Epithelial cell of esophagus (primary cell): Measurements from ENCODE around the gene GNAI2.

Source experiments
- DNase-seq: peaks from one replicate; pipeline ENCODE4 v3.0.0; 2010; ENCODE audit warnings: low read depth
- H3K4me3 ChIP-seq: 2 replicates; pipeline ENCODE4 v1.5.1; 2011; ENCODE audit warnings: mild to moderate bottlenecking, low read length, control low read depth
- TF ChIP-seq, protein P1 (sequence below): IDR thresholded peaks from 2 replicates; pipeline ENCODE4 v1.5.1; 2011; ENCODE audit warnings: low read depth, mild to moderate bottlenecking, low read length, control low read depth, inconsistent platforms; ENCODE audit not compliant: insufficient read depth; ENCODE audit errors: missing control alignments

GNAI2 gene

DNA sequence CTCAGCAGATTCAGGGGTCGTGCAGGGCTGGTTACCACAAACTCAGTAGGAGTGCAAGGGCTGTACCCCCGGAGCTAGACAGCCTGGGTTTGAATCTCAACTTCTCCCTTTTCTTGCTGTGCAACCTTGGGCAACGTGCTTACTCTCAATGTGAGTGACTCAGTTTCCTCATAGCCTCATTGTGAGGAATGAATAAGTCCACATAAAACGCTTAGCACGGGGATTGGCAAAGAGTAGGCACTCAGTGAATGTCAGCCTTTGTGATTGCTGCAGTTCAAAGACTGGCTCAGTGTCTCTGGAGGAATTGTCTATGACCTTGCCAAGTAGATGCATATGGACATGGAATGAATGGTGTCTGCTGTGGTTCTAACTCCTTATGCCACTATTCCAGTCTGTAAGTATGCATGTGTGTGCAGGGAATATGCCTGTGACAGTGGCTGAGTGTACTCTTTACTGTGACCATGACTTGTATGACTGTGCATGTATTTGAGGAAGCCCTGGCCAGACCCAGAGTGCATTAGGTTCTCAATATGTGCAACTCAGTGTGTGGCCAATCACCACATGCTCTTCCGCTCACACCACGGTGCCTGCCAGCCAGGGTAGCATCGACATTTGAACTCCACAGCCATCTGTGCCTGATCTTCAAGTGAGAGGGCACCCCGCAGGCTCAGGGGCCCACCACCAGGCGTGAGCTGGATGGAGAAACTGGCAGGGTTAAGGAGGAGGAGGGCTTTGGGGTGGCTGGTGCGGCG lies 64.1 kb downstream of the GNAI2 start:
- peak; percentile 92 for DNase-seq
- TF ChIP-seq, protein P1, sequence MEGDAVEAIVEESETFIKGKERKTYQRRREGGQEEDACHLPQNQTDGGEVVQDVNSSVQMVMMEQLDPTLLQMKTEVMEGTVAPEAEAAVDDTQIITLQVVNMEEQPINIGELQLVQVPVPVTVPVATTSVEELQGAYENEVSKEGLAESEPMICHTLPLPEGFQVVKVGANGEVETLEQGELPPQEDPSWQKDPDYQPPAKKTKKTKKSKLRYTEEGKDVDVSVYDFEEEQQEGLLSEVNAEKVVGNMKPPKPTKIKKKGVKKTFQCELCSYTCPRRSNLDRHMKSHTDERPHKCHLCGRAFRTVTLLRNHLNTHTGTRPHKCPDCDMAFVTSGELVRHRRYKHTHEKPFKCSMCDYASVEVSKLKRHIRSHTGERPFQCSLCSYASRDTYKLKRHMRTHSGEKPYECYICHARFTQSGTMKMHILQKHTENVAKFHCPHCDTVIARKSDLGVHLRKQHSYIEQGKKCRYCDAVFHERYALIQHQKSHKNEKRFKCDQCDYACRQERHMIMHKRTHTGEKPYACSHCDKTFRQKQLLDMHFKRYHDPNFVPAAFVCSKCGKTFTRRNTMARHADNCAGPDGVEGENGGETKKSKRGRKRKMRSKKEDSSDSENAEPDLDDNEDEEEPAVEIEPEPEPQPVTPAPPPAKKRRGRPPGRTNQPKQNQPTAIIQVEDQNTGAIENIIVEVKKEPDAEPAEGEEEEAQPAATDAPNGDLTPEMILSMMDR = no peak
- peak overlapping the region; percentile 39 for H3K4me3 ChIP-seq

DNA sequence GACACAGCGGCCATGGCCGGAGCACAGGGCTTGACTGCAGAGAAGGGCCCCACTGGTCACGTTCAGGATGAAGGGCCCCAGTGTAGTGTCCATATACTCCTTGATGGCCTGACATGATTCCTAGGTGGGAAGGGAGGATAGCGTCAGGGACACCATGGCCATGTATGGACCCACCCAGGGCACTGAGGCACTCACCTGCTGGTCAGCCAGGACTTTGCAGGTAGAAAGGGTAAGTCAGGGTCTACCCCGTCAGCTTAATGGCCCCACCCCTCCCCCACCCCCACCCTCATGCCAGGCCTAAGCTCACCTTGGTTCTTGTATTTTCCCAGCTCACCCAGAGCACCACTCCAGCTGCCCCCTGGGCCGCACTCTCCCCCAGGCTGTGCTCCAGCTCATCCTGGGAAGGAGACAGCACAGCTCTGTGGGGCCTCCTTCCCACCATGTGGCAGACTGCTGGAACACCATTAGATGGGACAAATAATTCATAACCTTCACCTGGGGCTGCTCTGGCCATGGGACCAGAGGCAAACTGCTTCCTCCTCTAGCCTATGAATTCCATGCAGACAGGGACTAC lies 64.8 kb downstream of the GNAI2 start:
- TF ChIP-seq, protein P1 = no peak
- DNase-seq = no peak
- no peak overlapping the region for H3K4me3 ChIP-seq

DNA sequence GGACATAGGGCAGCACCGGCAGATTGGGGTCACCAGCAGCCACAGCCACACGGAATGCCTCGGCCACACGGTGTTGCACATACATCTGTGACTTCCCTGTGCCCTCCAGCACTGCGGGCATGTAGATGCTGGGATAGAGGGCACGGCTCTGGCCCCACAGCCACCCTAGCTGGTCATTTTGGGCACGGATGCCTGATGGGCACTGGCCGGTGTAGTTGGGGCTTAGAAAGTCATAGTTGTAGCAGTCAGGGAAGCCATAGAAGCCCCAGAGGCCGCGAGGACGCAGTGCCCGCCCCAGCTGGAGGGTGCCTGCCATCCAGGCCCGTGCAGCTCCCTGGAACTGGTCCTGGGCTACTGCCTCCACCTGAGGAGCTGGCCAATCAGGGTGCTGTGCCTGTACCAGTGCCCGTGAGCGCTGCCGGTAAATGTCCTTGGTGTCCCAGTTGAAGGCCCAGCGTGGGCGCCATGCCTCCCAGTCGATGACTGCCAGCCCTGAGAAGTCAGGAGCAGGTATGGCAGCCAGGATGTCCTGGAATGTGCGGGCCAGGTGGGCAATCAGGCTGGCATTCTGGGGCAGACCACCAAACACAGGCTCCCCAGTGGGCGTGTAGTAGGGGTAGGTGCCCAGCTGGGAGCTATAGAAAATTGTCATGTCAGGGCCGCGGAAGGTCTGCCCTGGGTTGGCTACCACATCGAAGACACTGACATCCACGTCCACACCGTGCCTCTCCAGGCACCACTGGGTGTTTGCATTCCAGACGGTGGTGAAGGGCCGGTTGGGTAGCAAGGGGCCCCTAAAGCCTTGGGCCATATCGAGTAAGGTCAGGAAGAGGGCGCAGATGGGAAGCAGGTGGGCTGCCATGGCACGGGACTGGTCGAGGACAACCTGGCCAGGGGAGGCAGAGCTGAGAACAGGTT lies 66.3 kb downstream of the GNAI2 start:
- TF ChIP-seq, protein P1 = no peak
- H3K4me3 ChIP-seq = no peak overlapping the region
- DNase-seq = no peak

DNA sequence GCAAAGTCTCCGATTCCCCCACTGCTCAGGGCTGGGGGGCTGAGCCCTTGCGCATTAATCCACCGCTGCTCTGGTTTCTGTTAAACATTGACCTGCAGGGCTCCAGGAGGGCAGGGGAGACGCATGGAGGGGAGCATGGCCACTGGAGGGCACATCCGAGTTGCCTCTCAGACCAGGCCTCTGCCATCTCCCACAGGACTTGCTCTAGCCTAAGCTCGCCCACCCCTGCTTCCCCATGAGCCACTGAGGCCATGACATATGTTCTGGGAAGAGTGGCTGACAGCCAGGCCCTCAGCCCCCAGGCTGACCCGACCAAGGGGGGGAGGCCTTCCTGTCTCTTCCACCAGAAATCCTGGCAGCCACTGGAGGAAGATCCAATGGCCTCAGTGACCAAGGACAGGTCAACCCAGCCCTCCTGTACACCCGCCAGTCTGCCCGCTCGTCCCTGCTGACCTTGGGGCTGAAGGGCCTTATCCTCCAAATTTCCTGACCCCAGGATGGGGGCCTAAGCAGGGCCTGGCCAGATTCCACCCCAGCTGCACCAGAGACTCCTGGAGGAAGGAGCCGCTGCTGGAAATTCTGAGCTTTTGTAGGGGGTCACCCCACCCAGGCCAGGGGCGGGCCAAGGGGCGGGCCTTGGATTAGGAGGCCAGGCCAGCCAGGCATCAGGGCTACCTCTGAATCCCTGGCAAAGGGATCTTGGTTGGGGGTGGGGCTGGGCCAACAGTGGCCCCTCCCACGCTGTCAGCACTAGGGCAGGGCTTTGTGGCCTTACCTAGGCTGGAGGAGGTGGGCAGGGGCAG lies 67.2 kb downstream of the GNAI2 start, which contains the start of gene HYAL1:
Gene HYAL1, minus strand, starts transcription at position 562 of the 803 bp plus-strand sequence. CDS start 618 bp downstream, outside the sequence.
- peak; percentile 41 for DNase-seq
- TF ChIP-seq, protein P1 = peak; percentile 14
- H3K4me3 ChIP-seq = peak within 1 kb of the TSS; percentile 3

DNA sequence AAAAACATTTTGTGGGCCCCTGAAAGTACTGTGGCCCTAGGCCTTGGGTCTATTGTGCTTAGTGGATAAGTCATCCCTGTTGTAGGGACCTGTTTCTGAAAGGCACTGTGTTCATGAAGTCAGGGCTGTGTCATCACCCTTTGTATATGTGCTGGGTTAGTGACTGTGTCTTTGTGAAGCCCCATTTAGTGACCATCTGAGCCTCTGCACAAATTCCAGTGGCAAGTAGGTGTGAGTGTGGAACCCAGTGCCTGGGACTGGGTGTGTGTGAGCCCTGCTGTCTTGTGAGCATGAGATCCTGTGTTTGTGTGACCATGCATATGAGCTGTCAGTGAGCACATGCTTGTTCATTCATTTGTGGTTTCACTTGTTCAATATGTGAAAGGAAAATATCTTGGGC lies 68.6 kb downstream of the GNAI2 start:
- TF ChIP-seq, protein P1 = no peak
- peak; percentile 66 for DNase-seq
- H3K4me3 ChIP-seq = no peak overlapping the region
